ENCODE results near the gene PRSS38. TPM values are rescaled to one million over a fixed set of nuclear protein-coding genes. Genes with fewer than 3 reads are reported as not detected.

Gene PRSS38
- total RNA-seq, 6 donors from 2014 or later, result not detected

- Histone ChIP-seq H3K4me1 (peaks cover 0 to 3% (median 0%) of the 10 kb centered on the region in 4 donors), H3K27me3 (no peaks in the 10 kb centered on the region), H3K27ac (no peak overlapping the region), H3K4me3 (no peak overlapping the region), H3K36me3 (no peaks in the 10 kb centered on the region), H3K9me3 (no peaks in the 10 kb centered on the region)
- WGBS, 2 donors, result 75 to 89% methylated on average over 3 of the region's 3 CpGs
- DNase-seq (no peak), ATAC-seq (ENCODE audit: low FRiP score in 2 of 2) (no peak)
- TF ChIP-seq POLR2AphosphoS5 (IDR thresholded peaks at IDR 0.05), result no peak
- no peak for TF ChIP-seq POLR2A (IDR thresholded peaks at IDR 0.05)
- no peak for TF ChIP-seq EP300 (IDR thresholded peaks at IDR 0.05)
Measured at GRCh38 chr1:227797625-227798024, 17.9 kb upstream of the PRSS38 start.

GRCh38 chr1:227798078-227798802 is 17.2 kb upstream of the PRSS38 start:
- 81 to 85% methylated on average over 15 to 16 of the region's 16 CpGs for WGBS, 2 donors
- TF ChIP-seq, protein P1, sequence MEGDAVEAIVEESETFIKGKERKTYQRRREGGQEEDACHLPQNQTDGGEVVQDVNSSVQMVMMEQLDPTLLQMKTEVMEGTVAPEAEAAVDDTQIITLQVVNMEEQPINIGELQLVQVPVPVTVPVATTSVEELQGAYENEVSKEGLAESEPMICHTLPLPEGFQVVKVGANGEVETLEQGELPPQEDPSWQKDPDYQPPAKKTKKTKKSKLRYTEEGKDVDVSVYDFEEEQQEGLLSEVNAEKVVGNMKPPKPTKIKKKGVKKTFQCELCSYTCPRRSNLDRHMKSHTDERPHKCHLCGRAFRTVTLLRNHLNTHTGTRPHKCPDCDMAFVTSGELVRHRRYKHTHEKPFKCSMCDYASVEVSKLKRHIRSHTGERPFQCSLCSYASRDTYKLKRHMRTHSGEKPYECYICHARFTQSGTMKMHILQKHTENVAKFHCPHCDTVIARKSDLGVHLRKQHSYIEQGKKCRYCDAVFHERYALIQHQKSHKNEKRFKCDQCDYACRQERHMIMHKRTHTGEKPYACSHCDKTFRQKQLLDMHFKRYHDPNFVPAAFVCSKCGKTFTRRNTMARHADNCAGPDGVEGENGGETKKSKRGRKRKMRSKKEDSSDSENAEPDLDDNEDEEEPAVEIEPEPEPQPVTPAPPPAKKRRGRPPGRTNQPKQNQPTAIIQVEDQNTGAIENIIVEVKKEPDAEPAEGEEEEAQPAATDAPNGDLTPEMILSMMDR (IDR thresholded peaks at IDR 0.05), result no peak
- TF ChIP-seq POLR2A (IDR thresholded peaks at IDR 0.05), result no peak
- no peak for TF ChIP-seq EP300 (IDR thresholded peaks at IDR 0.05)
- TF ChIP-seq POLR2AphosphoS5 (IDR thresholded peaks at IDR 0.05), result no peak
- H3K4me1 ChIP-seq, result peaks cover 0 to 3% (median 0%) of the 10 kb centered on the region in 4 donors
- H3K4me3 ChIP-seq, result no peak overlapping the region
- no peaks in the 10 kb centered on the region for H3K9me3 ChIP-seq
- no peak overlapping the region for H3K27ac ChIP-seq
- DNase-seq, result no peak
- ATAC-seq (ENCODE audit: low FRiP score in 2 of 2), result no peak
- H3K27me3 ChIP-seq, result no peaks in the 10 kb centered on the region
- no peaks in the 10 kb centered on the region for H3K36me3 ChIP-seq

GRCh38 chr1:227799756-227800155 is 15.7 kb upstream of the PRSS38 start:
- DNase-seq (no peak), ATAC-seq (ENCODE audit: low FRiP score in 2 of 2) (no peak)
- no peak overlapping the region for H3K4me3 ChIP-seq
- no peaks in the 10 kb centered on the region for H3K36me3 ChIP-seq
- no peaks in the 10 kb centered on the region for H3K4me1 ChIP-seq
- TF ChIP-seq POLR2A (IDR thresholded peaks at IDR 0.05) (no peak), POLR2AphosphoS5 (IDR thresholded peaks at IDR 0.05) (no peak), EP300 (IDR thresholded peaks at IDR 0.05) (no peak)
- TF ChIP-seq, protein P1 (IDR thresholded peaks at IDR 0.05), result no peak
- H3K9me3 ChIP-seq, result no peaks in the 10 kb centered on the region
- H3K27ac ChIP-seq, result no peak overlapping the region
- H3K27me3 ChIP-seq, result no peaks in the 10 kb centered on the region
- WGBS, 2 donors, result 77 to 84% methylated on average over 1 of the region's 1 CpG

- no peaks in the 10 kb centered on the region for H3K9me3 ChIP-seq
- TF ChIP-seq EP300 (IDR thresholded peaks at IDR 0.05) (no peak), POLR2A (IDR thresholded peaks at IDR 0.05) (no peak), POLR2AphosphoS5 (IDR thresholded peaks at IDR 0.05) (no peak)
- TF ChIP-seq, protein P1 (IDR thresholded peaks at IDR 0.05), result no peak
- H3K36me3 ChIP-seq, result no peaks in the 10 kb centered on the region
- H3K4me3 ChIP-seq, result no peak overlapping the region
- DNase-seq (no peak), ATAC-seq (ENCODE audit: low FRiP score in 2 of 2) (no peak)
- no peaks in the 10 kb centered on the region for H3K27me3 ChIP-seq
- H3K4me1 ChIP-seq, result no peaks in the 10 kb centered on the region
- no peak overlapping the region for H3K27ac ChIP-seq
Measured at GRCh38 chr1:227803933-227804332, 11.5 kb upstream of the PRSS38 start.

- TF ChIP-seq POLR2A (IDR thresholded peaks at IDR 0.05), result no peak
- TF ChIP-seq, protein P1 (IDR thresholded peaks at IDR 0.05), result no peak
- no peak for TF ChIP-seq POLR2AphosphoS5 (IDR thresholded peaks at IDR 0.05)
- TF ChIP-seq EP300 (IDR thresholded peaks at IDR 0.05), result no peak
- Histone ChIP-seq H3K4me1 (no peaks in the 10 kb centered on the region), H3K27ac (no peak overlapping the region), H3K27me3 (no peaks in the 10 kb centered on the region), H3K36me3 (no peaks in the 10 kb centered on the region), H3K9me3 (no peaks in the 10 kb centered on the region), H3K4me3 (no peak overlapping the region)
- peak in 1 of 2 donors; percentile 95 for ATAC-seq (ENCODE audit: low FRiP score in 2 of 2)
- WGBS, 2 donors, result 68 to 81% methylated on average over 6 of the region's 6 CpGs
- DNase-seq, result no peak
Measured at GRCh38 chr1:227805606-227806197, 9.8 kb upstream of the PRSS38 start.
